HepG2 (cell line): ENCODE results near the gene CNDP1.

ENCODE experiments used
- ATF3 ChIP-seq: sonication (generic); formaldehyde crosslinking; IDR thresholded peaks from 2 replicates; pipeline ENCODE4 v1.4.0; 2020; ENCODE audit warnings: missing genetic modification reagents
- ATF6 ChIP-seq: sonication (generic); formaldehyde crosslinking; conservative IDR thresholded peaks from 2 replicates; pipeline ENCODE4 v1.4.0; 2020; ENCODE audit warnings: missing genetic modification reagents
- CHD2 ChIP-seq: IDR thresholded peaks from 2 replicates; pipeline ENCODE4 v1.6.1; 2011; ENCODE audit warnings: low read depth, low read length, improper control_type of control experiment
- CREM ChIP-seq, 2 experiments: sonication (generic) in 1 of 2; formaldehyde crosslinking in 1 of 2; IDR thresholded peaks; 2 replicates each; pipeline versions ENCODE4 v1.4.0 to v1.6.1; 2016 to 2020; ENCODE audit warnings: antibody characterized with exemption in 1 of 2, mild to moderate bottlenecking in 1 of 2, missing genetic modification reagents in 1 of 2
- E2F5 ChIP-seq: sonication (generic); formaldehyde crosslinking; conservative IDR thresholded peaks from 2 replicates; pipeline ENCODE4 v1.4.0; 2020; ENCODE audit warnings: missing genetic modification reagents
- ESRRA ChIP-seq: sonication (generic); formaldehyde crosslinking; IDR thresholded peaks from 2 replicates; pipeline ENCODE4 v1.5.1; 2020; ENCODE audit warnings: mild to moderate bottlenecking, low read depth, missing genetic modification reagents
- MEF2D ChIP-seq: sonication (generic); formaldehyde crosslinking; IDR thresholded peaks from 2 replicates; pipeline ENCODE4 v1.5.1; 2020; ENCODE audit warnings: mild to moderate bottlenecking, missing genetic modification reagents
- NFRKB ChIP-seq: fragments of 450-650 bp; IDR thresholded peaks from 2 replicates; pipeline ENCODE4 v1.6.1; 2017
- PHF8 ChIP-seq: sonication (generic); formaldehyde crosslinking; IDR thresholded peaks from 2 replicates; pipeline ENCODE4 v1.5.0; 2020; ENCODE audit warnings: missing genetic modification reagents
- POLR2A ChIP-seq, 2 experiments: IDR thresholded peaks; 2 replicates each; pipeline ENCODE4 v1.6.1; 2011; ENCODE audit warnings: low read depth in 2 of 2, low read length in 2 of 2, mild to moderate bottlenecking in 1 of 2, moderate library complexity in 1 of 2; ENCODE audit not compliant: insufficient read depth in 1 of 2
- POLR2AphosphoS5 ChIP-seq: IDR thresholded peaks from 2 replicates; pipeline ENCODE4 v1.6.1; 2012; ENCODE audit warnings: low read depth, low read length

- TF ChIP-seq PHF8: no peak
- TF ChIP-seq CREM (IDR thresholded peaks at IDR 0.05): no peak
- TF ChIP-seq CREM (CRISPR knock-in tag; IDR thresholded peaks at IDR 0.05): no peak
- TF ChIP-seq NFRKB: no peak
- TF ChIP-seq POLR2A (IDR thresholded peaks at IDR 0.05; ENCODE audit: insufficient read depth in 1 of 2, low read depth in 2 of 2, low read length in 2 of 2): no peak
- TF ChIP-seq ATF6 (CRISPR knock-in tag): no peak
- no peak for TF ChIP-seq ESRRA (CRISPR knock-in tag)
- no peak for TF ChIP-seq MEF2D (CRISPR knock-in tag)
- TF ChIP-seq E2F5 (CRISPR knock-in tag): no peak
- no peak for TF ChIP-seq ATF3 (CRISPR knock-in tag)
- TF ChIP-seq POLR2AphosphoS5: no peak
- no peak for TF ChIP-seq CHD2
These were observed 34.7 kb upstream of the CNDP1 start for GRCh38 chr18:74499633-74500032.
